Stimulated activated CD4-positive, alpha-beta T cell treated with anti-CD3 and anti-CD28 coated beads, Interleukin-4, amount 100 ng/mL, for 24 hours (primary cell): ENCODE data around the gene C3.
"Not testable (repeated sequence)": the region's sequence is repeated elsewhere in the genome, so short reads cannot be mapped to it uniquely, and the experiment has no call there.

Experiments
- DNase-seq: peaks from one replicate; pipeline ENCODE4 v3.0.0-alpha.2; 2020

C3 gene

GRCh38 chr19:6656390-6656789 is 64.1 kb downstream of the C3 start:
- DNase-seq, result not testable (repeated sequence)

GRCh38 chr19:6654347-6655310 is 65.8 kb downstream of the C3 start:
- DNase-seq, result peak; percentile 73

GRCh38 chr19:6652805-6653094 is 67.7 kb downstream of the C3 start:
- no peak for DNase-seq

GRCh38 chr19:6651965-6652804 is 68.3 kb downstream of the C3 start:
- DNase-seq, result no peak

GRCh38 chr19:6649185-6649584 is 71.3 kb downstream of the C3 start:
- DNase-seq, result no peak

- DNase-seq, result no peak
These were observed 72.2 kb downstream of the C3 start for GRCh38 chr19:6648141-6648715.

- DNase-seq, result no peak
These were observed 75.7 kb downstream of the C3 start for GRCh38 chr19:6644796-6645195.

GRCh38 chr19:6640333-6640732 is 80.1 kb downstream of the C3 start:
- not testable (repeated sequence) for DNase-seq

GRCh38 chr19:6639439-6639838 is 81.0 kb downstream of the C3 start:
- no peak for DNase-seq

GRCh38 chr19:6633456-6633813 is 87.0 kb downstream of the C3 start:
- not testable (repeated sequence) for DNase-seq

GRCh38 chr19:6632747-6633455 is 87.5 kb downstream of the C3 start:
- DNase-seq, result peak; percentile 63

GRCh38 chr19:6632002-6632621 is 88.3 kb downstream of the C3 start:
- peak; percentile 91 for DNase-seq
